ENCODE measurements around the gene GSX1. TPM values are rescaled to one million over a fixed set of nuclear protein-coding genes. Genes with fewer than 3 reads are reported as not detected.

The GSX1 gene
- total and polyA plus RNA-seq, 4 donors, result not detected

- Histone ChIP-seq H3K9ac (ENCODE audit: low read depth in 1 of 2, low read length in 2 of 2) (no peak overlapping the region), H3K27me3 (ENCODE audit: control insufficient read depth in 4 of 4, insufficient read depth in 4 of 4, low read length in 3 of 4) (peaks cover 0 to 4% (median 0%) of the 10 kb centered on the region in 4 donors), H3K4me1 (ENCODE audit: control insufficient read depth in 4 of 4, insufficient read depth in 4 of 4, low read length in 3 of 4) (no peaks in the 10 kb centered on the region), H3K36me3 (ENCODE audit: control insufficient read depth in 4 of 4, insufficient read depth in 3 of 4, low read depth in 1 of 4, low read length in 3 of 4) (no peaks in the 10 kb centered on the region), H3K27ac (ENCODE audit: low read depth in 1 of 2, low read length in 2 of 2) (no peak overlapping the region), H3K4me3 (ENCODE audit: low read depth in 1 of 3, low read length in 3 of 3) (no peak overlapping the region), H3K9me3 (ENCODE audit: control insufficient read depth in 4 of 4, low read length in 3 of 4) (no peaks in the 10 kb centered on the region)
- no peak for DNase-seq (ENCODE audit: low spot score)
- 59% methylated on average over 5 of the region's 5 CpGs for WGBS
- TF ChIP-seq GABPA (IDR thresholded peaks at IDR 0.05 in 1 of 2, conservative IDR thresholded peaks at IDR 0.05 in 1 of 2) (no peak), EGR1 (IDR thresholded peaks at IDR 0.05; ENCODE audit: low read depth in 2 of 2) (no peak), HNF4A (conservative IDR thresholded peaks at IDR 0.05) (no peak), REST (IDR thresholded peaks at IDR 0.05) (no peak), MAX (IDR thresholded peaks at IDR 0.05) (no peak), SP1 (IDR thresholded peaks at IDR 0.05) (no peak), YY1 (IDR thresholded peaks at IDR 0.05) (no peak), RXRA (IDR thresholded peaks at IDR 0.05) (no peak), TAF1 (conservative IDR thresholded peaks at IDR 0.05) (no peak), JUND (IDR thresholded peaks at IDR 0.05) (no peak), HNF4G (IDR thresholded peaks at IDR 0.05) (no peak), RAD21 (IDR thresholded peaks at IDR 0.05) (no peak), FOXA1 (IDR thresholded peaks at IDR 0.05) (no peak), CTCF (IDR thresholded peaks at IDR 0.05; ENCODE audit: low read depth, low read length, missing input control) (no peak)
Observed at GRCh38 chr13:27808851-27809550, 16.7 kb downstream of the GSX1 start.

GRCh38 chr13:27810009-27810408, 17.7 kb downstream of the GSX1 start:
- 60% methylated on average over 7 of the region's 7 CpGs for WGBS
- no peaks in the 10 kb centered on the region for H3K36me3 ChIP-seq (ENCODE audit: control insufficient read depth in 4 of 4, insufficient read depth in 3 of 4, low read depth in 1 of 4, low read length in 3 of 4)
- TF ChIP-seq EGR1 (IDR thresholded peaks at IDR 0.05; ENCODE audit: low read depth in 2 of 2), result no peak
- no peak for TF ChIP-seq YY1 (IDR thresholded peaks at IDR 0.05)
- TF ChIP-seq HNF4A (conservative IDR thresholded peaks at IDR 0.05), result no peak
- TF ChIP-seq NR2F2 (IDR thresholded peaks at IDR 0.05), result no peak
- no peak for TF ChIP-seq MAX (IDR thresholded peaks at IDR 0.05)
- no peak for TF ChIP-seq GABPA (IDR thresholded peaks at IDR 0.05 in 1 of 2, conservative IDR thresholded peaks at IDR 0.05 in 1 of 2)
- TF ChIP-seq JUND (IDR thresholded peaks at IDR 0.05), result no peak
- no peak for TF ChIP-seq HNF4G (IDR thresholded peaks at IDR 0.05)
- no peak for TF ChIP-seq REST (IDR thresholded peaks at IDR 0.05)
- no peak for DNase-seq (ENCODE audit: low spot score)
- no peak overlapping the region for H3K9ac ChIP-seq (ENCODE audit: low read depth in 1 of 2, low read length in 2 of 2)
- no peak overlapping the region for H3K27ac ChIP-seq (ENCODE audit: low read depth in 1 of 2, low read length in 2 of 2)
- H3K4me1 ChIP-seq (ENCODE audit: control insufficient read depth in 4 of 4, insufficient read depth in 4 of 4, low read length in 3 of 4), result no peaks in the 10 kb centered on the region
- peaks cover 0 to 3% (median 0%) of the 10 kb centered on the region in 4 donors for H3K27me3 ChIP-seq (ENCODE audit: control insufficient read depth in 4 of 4, insufficient read depth in 4 of 4, low read length in 3 of 4)
- no peaks in the 10 kb centered on the region for H3K9me3 ChIP-seq (ENCODE audit: control insufficient read depth in 4 of 4, low read length in 3 of 4)
- no peak overlapping the region for H3K4me3 ChIP-seq (ENCODE audit: low read depth in 1 of 3, low read length in 3 of 3)

Data from liver (tissue), 9 donors.